HG02884 (cell line): ENCODE data around the gene CYB561.
A peak's percentile ranks its signal among the peaks of the same experiment; 100 is the strongest.

Experiments used
- ATAC-seq: cut with Tn5 transposase; IDR thresholded peaks from one replicate; pipeline ENCODE4 v1.9.1; 2021; ENCODE audit warnings: mild to moderate bottlenecking, moderate library complexity; ENCODE audit not compliant: unreplicated experiment

CYB561 gene

DNA sequence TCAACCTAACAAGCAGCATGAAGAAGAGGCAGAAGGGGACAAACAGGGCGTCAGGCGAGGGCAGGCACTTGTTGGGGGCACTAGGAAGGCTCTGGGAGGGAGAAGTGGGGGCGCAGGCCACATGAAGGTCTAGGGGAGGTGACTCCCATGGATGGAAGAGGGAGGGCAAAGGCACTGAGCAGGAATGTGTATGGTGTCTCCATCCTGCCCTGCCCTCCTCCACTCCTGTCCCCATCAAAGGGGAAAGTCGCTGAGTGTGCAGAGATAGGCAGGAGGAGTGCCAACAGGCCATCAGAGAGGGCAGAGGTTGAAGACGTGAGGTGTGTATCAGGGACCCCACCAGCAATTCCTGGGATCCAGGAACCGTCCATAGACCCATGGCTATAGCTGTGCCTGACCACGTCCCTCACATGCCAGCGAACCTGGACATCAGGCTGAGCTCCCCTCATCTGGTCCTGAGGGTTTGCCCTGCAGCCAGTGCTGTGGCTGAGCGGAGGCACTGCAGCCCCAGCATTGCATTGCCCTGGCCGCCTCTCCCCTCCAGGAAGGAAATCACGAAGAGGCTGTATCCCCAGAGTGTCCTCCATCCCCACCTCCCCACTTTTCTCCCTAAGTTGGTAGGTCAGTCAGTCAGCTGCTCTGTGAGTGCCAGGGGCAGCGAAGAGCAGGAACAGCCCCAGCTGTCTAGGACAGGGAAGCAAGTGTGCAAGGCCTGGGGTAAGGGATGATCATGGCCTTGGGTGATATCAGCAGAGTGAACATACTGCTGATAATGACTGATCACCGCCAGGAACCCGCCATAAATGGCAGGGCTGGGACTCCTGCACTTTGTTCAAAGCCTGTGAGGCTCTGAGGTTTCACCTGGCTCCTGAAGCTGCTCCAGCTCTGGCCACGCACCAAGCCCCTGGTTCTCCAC, 6.2 kb upstream of the CYB561 start:
- ATAC-seq, result no peak

DNA sequence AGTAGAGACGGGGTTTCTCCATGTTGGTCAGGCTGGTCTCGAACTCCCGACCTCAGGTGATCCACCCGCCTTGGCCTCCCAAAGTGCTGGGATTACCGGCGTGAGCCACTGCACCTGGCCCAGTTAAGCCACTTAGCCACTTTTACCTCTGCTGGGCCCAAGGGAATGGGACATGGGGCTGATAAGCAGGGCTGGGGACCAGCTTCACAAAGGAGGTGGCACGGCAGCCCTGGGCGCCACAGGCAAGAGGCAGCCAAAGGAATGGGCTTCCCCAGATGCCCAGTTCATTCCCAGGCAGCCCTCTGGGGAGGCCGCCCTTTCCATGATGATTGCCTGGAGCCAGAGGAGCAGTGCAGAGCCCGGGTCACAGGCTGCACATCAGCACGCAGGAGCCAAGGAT, 5.0 kb upstream of the CYB561 start:
- no peak for ATAC-seq

- no peak for ATAC-seq
Measured at GRCh38 chr17:63450551-63450950, 4.4 kb upstream of the CYB561 start.

- no peak for ATAC-seq
Measured at GRCh38 chr17:63448655-63449054, 2.5 kb upstream of the CYB561 start.

GRCh38 chr17:63447471-63448009, 1.4 kb upstream of the CYB561 start:
- ATAC-seq, result no peak

DNA sequence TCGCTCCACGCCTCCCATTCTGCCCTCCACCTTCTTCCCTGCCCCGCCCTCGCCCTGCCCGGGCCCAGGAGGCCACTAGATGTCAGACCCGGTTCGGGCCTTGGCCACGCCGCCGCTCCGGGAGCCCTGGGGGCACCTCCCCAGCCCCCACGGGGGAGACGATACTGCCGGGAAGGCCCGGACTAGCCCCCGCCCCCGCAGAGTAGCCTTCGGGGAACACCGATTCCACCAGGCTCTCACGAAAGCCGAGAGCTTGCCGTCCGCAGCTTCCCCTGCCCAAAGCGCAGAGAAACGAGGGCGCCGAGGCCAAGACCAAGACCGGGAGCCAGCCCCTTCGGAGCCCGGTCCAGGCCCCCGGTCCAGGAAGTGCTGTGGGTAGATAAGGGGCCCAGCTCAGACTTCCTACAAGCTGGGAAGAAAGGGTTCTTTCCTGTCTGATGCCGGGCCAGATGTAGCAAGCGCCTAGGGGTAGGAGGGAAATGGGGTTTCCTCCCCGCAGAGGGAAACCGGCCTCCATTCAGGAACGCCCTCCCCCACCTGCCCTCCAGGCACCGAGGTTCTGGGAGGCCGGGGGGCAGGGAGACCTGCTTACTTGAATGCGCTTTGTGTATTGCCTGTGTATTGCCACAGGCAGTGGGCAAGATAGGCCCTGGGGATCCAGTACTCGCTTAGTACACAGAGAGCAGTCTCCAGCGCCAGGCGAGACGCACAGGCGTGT, 806 bp upstream of the CYB561 start:
- peak; percentile 29 for ATAC-seq

DNA sequence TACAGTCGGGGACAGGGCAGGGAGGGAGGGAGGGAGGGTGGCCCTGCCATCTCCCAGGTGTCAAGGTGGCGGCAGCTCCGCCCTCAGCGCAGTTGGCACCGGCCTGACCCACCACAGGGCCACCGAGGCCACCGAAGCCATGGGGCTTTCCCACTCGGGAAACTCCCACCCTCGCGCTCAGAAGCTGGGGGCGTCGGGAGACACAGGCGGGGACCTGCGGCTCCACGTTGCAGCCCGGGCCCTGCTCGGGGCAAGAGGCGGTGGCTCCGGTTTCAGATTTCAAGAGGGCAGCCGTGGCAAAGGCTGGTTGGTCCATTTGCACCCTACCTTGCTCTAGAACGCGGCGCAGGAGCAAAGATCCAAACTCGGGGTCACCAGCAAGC, 544 bp downstream of the CYB561 start:
- peak; percentile 20 for ATAC-seq

- ATAC-seq, result no peak
Measured at GRCh38 chr17:63445065-63445464, 1.0 kb downstream of the CYB561 start.

DNA sequence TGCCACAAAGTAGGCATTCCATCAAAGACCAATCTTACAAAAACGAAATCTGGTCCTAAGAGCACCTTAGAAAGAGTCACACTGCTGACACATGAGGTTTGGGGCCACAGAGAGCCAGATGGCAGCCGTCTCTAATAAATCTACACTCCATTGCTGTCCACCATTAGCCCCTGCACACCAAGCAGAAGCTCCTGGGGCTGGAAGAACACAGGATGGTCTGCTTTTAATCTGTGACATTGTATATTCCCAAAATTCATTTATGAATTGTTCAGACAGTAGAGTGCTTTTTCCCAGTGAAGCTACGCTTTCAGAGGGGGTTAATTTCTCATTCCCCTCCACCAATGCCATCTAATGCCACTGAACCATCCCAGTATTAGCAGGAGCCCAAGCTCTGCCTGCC, 1.6 kb downstream of the CYB561 start:
- no peak for ATAC-seq

GRCh38 chr17:63443053-63443452, 3.1 kb downstream of the CYB561 start:
- ATAC-seq, result no peak

- ATAC-seq, result no peak
Measured at GRCh38 chr17:63442549-63443035, 3.5 kb downstream of the CYB561 start.

DNA sequence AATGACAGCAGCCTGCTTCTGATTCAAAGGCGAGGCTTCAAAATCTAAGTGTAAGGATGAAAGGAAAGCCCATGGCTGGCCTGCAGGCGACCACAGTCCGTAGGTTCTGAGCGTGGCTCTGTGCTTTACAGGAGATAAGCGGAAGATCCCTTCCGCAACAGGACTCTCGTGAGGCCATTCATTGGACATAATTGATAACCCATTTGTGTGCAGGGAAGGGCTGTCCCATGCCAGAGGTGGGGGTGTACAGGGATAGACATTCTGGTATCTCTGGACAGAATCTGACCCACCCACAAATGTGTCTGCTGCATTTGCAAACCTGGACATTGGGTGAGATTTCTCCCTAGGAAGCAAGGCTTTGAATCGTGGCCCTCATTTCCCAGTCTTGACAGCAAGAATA, 4.0 kb downstream of the CYB561 start:
- ATAC-seq, result no peak

GRCh38 chr17:63441654-63442053, 4.5 kb downstream of the CYB561 start:
- ATAC-seq, result no peak

- no peak for ATAC-seq
Measured at GRCh38 chr17:63440770-63441335, 5.3 kb downstream of the CYB561 start.

- ATAC-seq, result no peak
Measured at GRCh38 chr17:63440127-63440769, 5.9 kb downstream of the CYB561 start.

GRCh38 chr17:63439687-63440086, 6.4 kb downstream of the CYB561 start:
- ATAC-seq, result no peak

GRCh38 chr17:63438092-63439051, 7.7 kb downstream of the CYB561 start:
- ATAC-seq, result no peak

GRCh38 chr17:63437287-63438091, 8.6 kb downstream of the CYB561 start:
- ATAC-seq, result no peak

DNA sequence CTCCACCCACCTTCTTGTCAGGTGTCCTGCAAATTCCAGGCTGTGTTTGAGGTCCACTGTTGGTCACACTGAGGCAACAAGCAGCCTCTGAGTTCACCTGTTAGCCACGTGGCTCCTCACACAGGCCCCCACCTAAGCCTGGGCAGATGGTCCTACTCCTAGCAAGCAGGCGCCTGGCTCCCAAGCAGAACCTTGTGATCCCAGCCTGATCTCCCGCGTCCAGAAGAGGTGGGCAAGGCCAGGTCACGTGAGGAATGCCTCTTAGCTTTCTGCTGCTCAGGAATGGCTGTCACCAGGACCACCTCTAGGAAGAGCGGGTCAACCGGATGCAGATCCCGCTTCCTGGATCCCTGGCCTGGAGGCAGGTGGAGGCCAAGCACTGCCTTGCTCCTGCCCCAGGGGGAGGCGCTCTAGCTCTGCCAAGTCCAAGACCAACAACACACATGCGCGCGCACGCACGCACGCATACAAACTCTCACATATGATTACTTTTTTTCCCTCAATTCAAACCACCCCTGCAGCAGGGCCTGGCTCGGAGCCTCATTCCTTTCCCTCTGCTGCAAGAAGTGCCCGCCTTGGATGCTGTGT, 9.5 kb downstream of the CYB561 start:
- no peak for ATAC-seq
